Mesendoderm (in vitro differentiated cells): ENCODE measurements around the gene ADSL.

Experiments
- DNase-seq: peaks from one replicate; pipeline ENCODE4 v3.0.0; 2013
- H2AK5ac ChIP-seq: 2 replicates; pipeline ENCODE4 v1.6.1; 2013; ENCODE audit warnings: low read length, inconsistent platforms
- H2BK120ac ChIP-seq: 2 replicates; pipeline ENCODE4 v1.6.1; 2013; ENCODE audit warnings: low read depth, mild to moderate bottlenecking, low read length, moderate library complexity, mixed read lengths
- H2BK15ac ChIP-seq: replicated peaks from 2 replicates; pipeline ENCODE4 v1.6.1; 2013; ENCODE audit warnings: low read depth, mild to moderate bottlenecking, moderate library complexity
- H2BK5ac ChIP-seq: 2 replicates; pipeline ENCODE4 v1.6.1; 2013; ENCODE audit warnings: low read length, inconsistent platforms
- H3K18ac ChIP-seq: 2 replicates; pipeline ENCODE4 v1.6.1; 2013; ENCODE audit warnings: mild to moderate bottlenecking, low read length, mixed read lengths
- H3K23ac ChIP-seq: one replicate; pipeline ENCODE4 v1.6.1; 2013; ENCODE audit warnings: low read length
- H3K27ac ChIP-seq: 2 replicates; pipeline ENCODE4 v1.5.1; 2013; ENCODE audit warnings: low read depth, mild to moderate bottlenecking, inconsistent platforms, low read length, moderate library complexity
- H3K27me3 ChIP-seq: 2 replicates; pipeline ENCODE4 v1.6.1; 2013; ENCODE audit warnings: low read length, control low read depth, mild to moderate bottlenecking, inconsistent platforms; ENCODE audit not compliant: insufficient read depth, poor library complexity
- H3K36me3 ChIP-seq: 2 replicates; pipeline ENCODE4 v1.6.1; 2013; ENCODE audit warnings: low read length, inconsistent platforms; ENCODE audit not compliant: control insufficient read depth, insufficient read depth
- H3K4ac ChIP-seq: one replicate; pipeline ENCODE4 v1.6.1; 2013; ENCODE audit warnings: low read depth, mild to moderate bottlenecking, low read length, moderate library complexity
- H3K4me1 ChIP-seq: 2 replicates; pipeline ENCODE4 v1.6.1; 2013; ENCODE audit warnings: low read depth, low read length, inconsistent platforms; ENCODE audit not compliant: control insufficient read depth
- H3K4me2 ChIP-seq: 2 replicates; pipeline ENCODE4 v1.6.1; 2013; ENCODE audit warnings: low read length
- H3K4me3 ChIP-seq: 2 replicates; pipeline ENCODE4 v1.5.1; 2013; ENCODE audit warnings: mild to moderate bottlenecking, low read length
- H3K56ac ChIP-seq: one replicate; pipeline ENCODE4 v1.6.1; 2013; ENCODE audit warnings: low read length
- H3K79me1 ChIP-seq: 2 replicates; pipeline ENCODE4 v1.6.1; 2013; ENCODE audit warnings: low read length, inconsistent platforms
- H3K79me2 ChIP-seq: 2 replicates; pipeline ENCODE4 v1.6.1; 2013; ENCODE audit warnings: mild to moderate bottlenecking, low read length; ENCODE audit not compliant: control insufficient read depth, insufficient read depth
- H3K9ac ChIP-seq: 2 replicates; pipeline ENCODE4 v1.6.1; 2013; ENCODE audit warnings: low read length, inconsistent platforms
- H4K5ac ChIP-seq: one replicate; pipeline ENCODE4 v1.6.1; 2013; ENCODE audit warnings: low read length
- H4K8ac ChIP-seq: one replicate; pipeline ENCODE4 v1.6.1; 2013; ENCODE audit warnings: low read depth, mild to moderate bottlenecking, control low read depth, low read length, moderate library complexity
- WGBS: extraction: QIAGEN DNeasy Blood & Tissue Kit; methylation state at CpG from one replicate; pipeline ENCODE4 v1.1.7; 2013; ENCODE audit warnings: low lambda C conversion rate, missing lambda C conversion rate; ENCODE audit not compliant: insufficient coverage; ENCODE audit errors: extremely low coverage; 5-methylcytosine and 5-hydroxymethylcytosine counted together

ADSL gene

GRCh38 chr22:40313007-40313406 is 33.3 kb upstream of the ADSL start:
- Histone ChIP-seq H3K4me3 (no peak overlapping the region), H3K79me1 (no peaks in the 10 kb centered on the region), H2BK15ac (no peak overlapping the region), H3K18ac (no peak overlapping the region), H2AK5ac (no peak overlapping the region), H2BK5ac (no peak overlapping the region), H3K36me3 (peaks cover 9% of the 10 kb centered on the region), H4K5ac (no peak overlapping the region), H3K56ac (no peak overlapping the region), H3K27me3 (no peaks in the 10 kb centered on the region), H3K4me1 (no peaks in the 10 kb centered on the region), H3K4me2 (no peak overlapping the region), H3K4ac (no peak overlapping the region), H3K23ac (no peak overlapping the region), H2BK120ac (no peak overlapping the region), H3K9ac (no peak overlapping the region), H4K8ac (no peak overlapping the region), H3K79me2 (no peaks in the 10 kb centered on the region), H3K27ac (no peak overlapping the region)
- DNase-seq: no peak
- no CpG with 5 or more reads among the region's 2 CpGs for whole genome bisulfite sequencing

- Histone ChIP-seq H3K79me1 (no peaks in the 10 kb centered on the region), H3K27me3 (no peaks in the 10 kb centered on the region), H4K5ac (no peak overlapping the region), H3K4me2 (no peak overlapping the region), H3K4me3 (no peak overlapping the region), H2BK120ac (no peak overlapping the region), H3K36me3 (peaks cover 9% of the 10 kb centered on the region), H3K4ac (no peak overlapping the region), H2AK5ac (no peak overlapping the region), H3K79me2 (no peaks in the 10 kb centered on the region), H2BK15ac (no peak overlapping the region), H3K27ac (no peak overlapping the region), H3K23ac (no peak overlapping the region), H3K18ac (no peak overlapping the region), H2BK5ac (no peak overlapping the region), H3K9ac (no peak overlapping the region), H3K56ac (no peak overlapping the region), H4K8ac (no peak overlapping the region), H3K4me1 (no peaks in the 10 kb centered on the region)
- DNase-seq: no peak
Measured at GRCh38 chr22:40314041-40314440, 32.3 kb upstream of the ADSL start.

GRCh38 chr22:40320687-40321086 is 25.6 kb upstream of the ADSL start:
- no peak overlapping the region for H3K9ac ChIP-seq
- no peak overlapping the region for H3K4me2 ChIP-seq
- no peak overlapping the region for H2BK5ac ChIP-seq
- H3K27ac ChIP-seq: no peak overlapping the region
- no peaks in the 10 kb centered on the region for H3K27me3 ChIP-seq
- H3K4me1 ChIP-seq: no peaks in the 10 kb centered on the region
- no peak overlapping the region for H2BK120ac ChIP-seq
- H3K36me3 ChIP-seq: peaks cover 4% of the 10 kb centered on the region
- H2AK5ac ChIP-seq: no peak overlapping the region
- H3K18ac ChIP-seq: no peak overlapping the region
- no peak overlapping the region for H3K56ac ChIP-seq
- DNase-seq: no peak
- H3K4ac ChIP-seq: no peak overlapping the region
- H2BK15ac ChIP-seq: no peak overlapping the region
- H3K23ac ChIP-seq: no peak overlapping the region
- no peaks in the 10 kb centered on the region for H3K79me2 ChIP-seq
- H3K79me1 ChIP-seq: no peaks in the 10 kb centered on the region
- H3K4me3 ChIP-seq: no peak overlapping the region
- H4K5ac ChIP-seq: no peak overlapping the region
- H4K8ac ChIP-seq: no peak overlapping the region

- no peak overlapping the region for H3K4me3 ChIP-seq
- H3K56ac ChIP-seq: no peak overlapping the region
- H2BK120ac ChIP-seq: no peak overlapping the region
- H4K8ac ChIP-seq: no peak overlapping the region
- no peak overlapping the region for H3K27ac ChIP-seq
- no peaks in the 10 kb centered on the region for H3K79me1 ChIP-seq
- H3K4me2 ChIP-seq: no peak overlapping the region
- no peaks in the 10 kb centered on the region for H3K27me3 ChIP-seq
- H3K23ac ChIP-seq: no peak overlapping the region
- H3K18ac ChIP-seq: no peak overlapping the region
- no peak overlapping the region for H3K4ac ChIP-seq
- H2AK5ac ChIP-seq: no peak overlapping the region
- no peak for DNase-seq
- no peaks in the 10 kb centered on the region for H3K4me1 ChIP-seq
- H2BK15ac ChIP-seq: no peak overlapping the region
- peaks cover 4% of the 10 kb centered on the region for H3K36me3 ChIP-seq
- H3K79me2 ChIP-seq: no peaks in the 10 kb centered on the region
- no peak overlapping the region for H3K9ac ChIP-seq
- H2BK5ac ChIP-seq: no peak overlapping the region
- no CpG with 5 or more reads among the region's 5 CpGs for WGBS
- H4K5ac ChIP-seq: no peak overlapping the region
Measured at GRCh38 chr22:40322021-40322420, 24.3 kb upstream of the ADSL start.

- Histone ChIP-seq H2BK5ac (no peak overlapping the region), H2BK15ac (no peak overlapping the region), H3K27me3 (no peaks in the 10 kb centered on the region), H3K4ac (no peak overlapping the region), H4K5ac (no peak overlapping the region), H3K4me2 (no peak overlapping the region), H3K56ac (no peak overlapping the region), H4K8ac (no peak overlapping the region), H3K4me1 (no peaks in the 10 kb centered on the region), H2AK5ac (no peak overlapping the region), H2BK120ac (no peak overlapping the region), H3K36me3 (peaks cover 4% of the 10 kb centered on the region), H3K23ac (no peak overlapping the region), H3K9ac (no peak overlapping the region), H3K79me1 (no peaks in the 10 kb centered on the region), H3K18ac (no peak overlapping the region), H3K27ac (no peak overlapping the region), H3K79me2 (no peaks in the 10 kb centered on the region), H3K4me3 (no peak overlapping the region)
- no peak for DNase-seq
- no CpG with 5 or more reads among the region's 17 CpGs for WGBS
Measured at GRCh38 chr22:40322818-40323447, 23.4 kb upstream of the ADSL start.

GRCh38 chr22:40323681-40324171 is 22.6 kb upstream of the ADSL start:
- Histone ChIP-seq H3K9ac (no peak overlapping the region), H3K18ac (no peak overlapping the region), H2BK120ac (no peak overlapping the region), H4K5ac (no peak overlapping the region), H2AK5ac (no peak overlapping the region), H2BK15ac (no peak overlapping the region), H3K36me3 (peaks cover 4% of the 10 kb centered on the region), H3K4ac (no peak overlapping the region), H3K23ac (no peak overlapping the region), H3K4me3 (no peak overlapping the region), H3K27ac (no peak overlapping the region), H2BK5ac (no peak overlapping the region), H3K79me1 (no peaks in the 10 kb centered on the region), H4K8ac (no peak overlapping the region), H3K56ac (no peak overlapping the region), H3K79me2 (no peaks in the 10 kb centered on the region), H3K27me3 (no peaks in the 10 kb centered on the region), H3K4me2 (no peak overlapping the region), H3K4me1 (no peaks in the 10 kb centered on the region)
- no peak for DNase-seq
- no CpG with 5 or more reads among the region's 8 CpGs for WGBS
